GM12801 (cell line): ENCODE results near the gene PIGX.

Experiments used
- CTCF ChIP-seq: IDR thresholded peaks from one replicate; pipeline ENCODE4 v1.5.1; 2011; ENCODE audit warnings: control low read depth; ENCODE audit not compliant: insufficient read length; ENCODE audit errors: extremely low read depth

PIGX gene

GRCh38 chr3:196694202-196694638 lies 18.0 kb upstream of the PIGX start:
- no peak for TF ChIP-seq CTCF

- no peak for TF ChIP-seq CTCF
These were observed 17.0 kb upstream of the PIGX start for GRCh38 chr3:196694941-196695848.

GRCh38 chr3:196695849-196696226 lies 16.3 kb upstream of the PIGX start:
- TF ChIP-seq CTCF: no peak

GRCh38 chr3:196697270-196697669 lies 14.9 kb upstream of the PIGX start:
- TF ChIP-seq CTCF: no peak

- TF ChIP-seq CTCF: no peak
These were observed 12.4 kb upstream of the PIGX start for GRCh38 chr3:196699749-196700148.

- TF ChIP-seq CTCF: no peak
These were observed 11.4 kb upstream of the PIGX start for GRCh38 chr3:196700801-196701200.

GRCh38 chr3:196706327-196706726 lies 5.8 kb upstream of the PIGX start:
- TF ChIP-seq CTCF: no peak
